ENCODE data around the gene STAT5B.

DNA sequence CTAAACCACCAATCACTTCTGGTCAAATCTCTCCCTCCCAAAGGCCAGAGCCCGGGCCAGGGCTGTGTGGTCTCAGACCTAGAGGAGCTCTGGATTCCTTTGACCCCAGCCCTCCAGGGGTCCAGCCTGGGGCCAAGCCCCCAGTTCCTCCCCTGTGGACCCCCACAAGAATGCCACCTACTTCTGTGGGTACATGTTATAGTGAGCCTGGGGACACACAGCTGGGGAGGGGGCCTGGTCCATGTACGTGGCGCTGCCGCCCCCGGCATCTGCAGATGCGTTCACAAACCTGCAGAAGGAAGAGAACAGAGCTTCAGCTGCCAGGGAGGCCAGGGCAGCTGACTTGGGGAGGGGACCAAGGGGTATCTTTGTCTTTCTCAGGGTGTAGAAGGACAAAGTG, 74.0 kb downstream of the STAT5B start:
- TF ChIP-seq POLR2AphosphoS5 (IDR thresholded peaks at IDR 0.05; ENCODE audit: low read depth, low read length) (no peak), REST (IDR thresholded peaks at IDR 0.05; ENCODE audit: insufficient read depth in 1 of 2, low read depth in 2 of 2, low read length in 2 of 2) (no peak), TAF1 (IDR thresholded peaks at IDR 0.05; ENCODE audit: borderline replicate concordance, insufficient read depth, low read length) (no peak), SIN3A (IDR thresholded peaks at IDR 0.05; ENCODE audit: borderline replicate concordance, insufficient read depth, low read length) (no peak), FOXP2 (optimal IDR thresholded peaks at IDR 0.05; ENCODE audit: borderline replicate concordance, extremely low read depth, extremely low read length, insufficient read depth) (no peak)
